ENCODE measurements around the gene B4GALT5.

Gene B4GALT5

GRCh38 chr20:49592120-49592519, 121.6 kb downstream of the B4GALT5 start:
- TF ChIP-seq FOXP2 (optimal IDR thresholded peaks at IDR 0.05; ENCODE audit: borderline replicate concordance, extremely low read depth, extremely low read length, insufficient read depth) (no peak), SIN3A (IDR thresholded peaks at IDR 0.05; ENCODE audit: borderline replicate concordance, insufficient read depth, low read length) (no peak), REST (IDR thresholded peaks at IDR 0.05; ENCODE audit: insufficient read depth in 1 of 2, low read depth in 2 of 2, low read length in 2 of 2) (no peak), TAF1 (IDR thresholded peaks at IDR 0.05; ENCODE audit: borderline replicate concordance, insufficient read depth, low read length) (no peak), POLR2AphosphoS5 (IDR thresholded peaks at IDR 0.05; ENCODE audit: low read depth, low read length) (no peak)

GRCh38 chr20:49591217-49591865, 122.3 kb downstream of the B4GALT5 start:
- TF ChIP-seq TAF1 (IDR thresholded peaks at IDR 0.05; ENCODE audit: borderline replicate concordance, insufficient read depth, low read length): no peak
- TF ChIP-seq SIN3A (IDR thresholded peaks at IDR 0.05; ENCODE audit: borderline replicate concordance, insufficient read depth, low read length): no peak
- TF ChIP-seq FOXP2 (optimal IDR thresholded peaks at IDR 0.05; ENCODE audit: borderline replicate concordance, extremely low read depth, extremely low read length, insufficient read depth): no peak
- TF ChIP-seq POLR2AphosphoS5 (IDR thresholded peaks at IDR 0.05; ENCODE audit: low read depth, low read length): no peak
- TF ChIP-seq REST (IDR thresholded peaks at IDR 0.05; ENCODE audit: insufficient read depth in 1 of 2, low read depth in 2 of 2, low read length in 2 of 2): no peak

- TF ChIP-seq FOXP2 (optimal IDR thresholded peaks at IDR 0.05; ENCODE audit: borderline replicate concordance, extremely low read depth, extremely low read length, insufficient read depth) (no peak), SIN3A (IDR thresholded peaks at IDR 0.05; ENCODE audit: borderline replicate concordance, insufficient read depth, low read length) (no peak)
Measured at GRCh38 chr20:49590163-49591017, 123.3 kb downstream of the B4GALT5 start.

GRCh38 chr20:49589747-49590146, 123.9 kb downstream of the B4GALT5 start:
- no peak for TF ChIP-seq TAF1 (IDR thresholded peaks at IDR 0.05; ENCODE audit: borderline replicate concordance, insufficient read depth, low read length)
- TF ChIP-seq REST (IDR thresholded peaks at IDR 0.05; ENCODE audit: insufficient read depth in 1 of 2, low read depth in 2 of 2, low read length in 2 of 2): no peak
- TF ChIP-seq SIN3A (IDR thresholded peaks at IDR 0.05; ENCODE audit: borderline replicate concordance, insufficient read depth, low read length): no peak
- no peak for TF ChIP-seq POLR2AphosphoS5 (IDR thresholded peaks at IDR 0.05; ENCODE audit: low read depth, low read length)
- TF ChIP-seq FOXP2 (optimal IDR thresholded peaks at IDR 0.05; ENCODE audit: borderline replicate concordance, extremely low read depth, extremely low read length, insufficient read depth): no peak

GRCh38 chr20:49587111-49587570, 126.5 kb downstream of the B4GALT5 start:
- TF ChIP-seq POLR2AphosphoS5 (IDR thresholded peaks at IDR 0.05; ENCODE audit: low read depth, low read length) (no peak), SIN3A (IDR thresholded peaks at IDR 0.05; ENCODE audit: borderline replicate concordance, insufficient read depth, low read length) (no peak), TAF1 (IDR thresholded peaks at IDR 0.05; ENCODE audit: borderline replicate concordance, insufficient read depth, low read length) (no peak), FOXP2 (optimal IDR thresholded peaks at IDR 0.05; ENCODE audit: borderline replicate concordance, extremely low read depth, extremely low read length, insufficient read depth) (no peak), REST (IDR thresholded peaks at IDR 0.05; ENCODE audit: insufficient read depth in 1 of 2, low read depth in 2 of 2, low read length in 2 of 2) (no peak)

All from PFSK-1 (cell line).